ENCODE data around the gene C11orf71.

The C11orf71 gene

GRCh38 chr11:114400216-114400914 lies at the start of gene C11orf71, which contains the start of gene RBM7:
Gene C11orf71, minus strand, starts transcription at chr11:114400511. Its CDS starts 180 bp downstream, at chr11:114400331.
Gene RBM7, plus strand, starts transcription at chr11:114400666. Its CDS starts 6 bp downstream, at chr11:114400672.
- peak; percentile 85 for DNase-seq

DNA sequence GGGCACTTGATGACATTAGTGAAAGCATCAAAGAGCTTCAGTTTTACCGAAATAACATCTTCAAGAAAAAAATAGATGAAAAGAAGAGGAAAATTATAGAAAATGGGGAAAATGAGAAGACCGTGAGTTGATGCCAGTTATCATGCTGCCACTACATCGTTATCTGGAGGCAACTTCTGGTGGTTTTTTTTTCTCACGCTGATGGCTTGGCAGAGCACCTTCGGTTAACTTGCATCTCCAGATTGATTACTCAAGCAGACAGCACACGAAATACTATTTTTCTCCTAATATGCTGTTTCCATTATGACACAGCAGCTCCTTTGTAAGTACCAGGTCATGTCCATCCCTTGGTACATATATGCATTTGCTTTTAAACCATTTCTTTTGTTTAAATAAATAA lies 49.5 kb upstream of the C11orf71 start:
- no peak for DNase-seq

- DNase-seq, result no peak
These were observed 48.6 kb upstream of the C11orf71 start for GRCh38 chr11:114448749-114449482.

- no peak for DNase-seq
These were observed 47.6 kb upstream of the C11orf71 start for GRCh38 chr11:114447892-114448291.

DNA sequence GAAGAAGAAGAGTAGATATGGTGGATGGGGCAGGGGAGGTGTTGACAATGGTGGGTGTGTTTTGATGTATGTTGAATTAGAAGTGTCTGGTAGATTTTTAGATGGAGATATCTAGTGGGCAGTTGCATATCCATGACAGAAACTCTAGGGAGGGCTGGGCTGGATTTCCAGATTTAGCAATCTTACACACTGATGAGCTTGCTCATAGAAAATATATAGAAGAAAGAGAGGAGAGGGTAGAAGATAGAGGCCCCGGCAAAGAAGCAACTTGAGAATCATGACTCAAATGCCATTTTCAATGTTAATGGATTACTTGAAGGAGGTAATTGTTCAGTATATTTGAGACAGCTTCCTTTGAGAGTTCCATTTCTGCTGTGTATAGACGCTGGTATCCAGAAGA lies 47.1 kb upstream of the C11orf71 start:
- DNase-seq, result no peak

DNA sequence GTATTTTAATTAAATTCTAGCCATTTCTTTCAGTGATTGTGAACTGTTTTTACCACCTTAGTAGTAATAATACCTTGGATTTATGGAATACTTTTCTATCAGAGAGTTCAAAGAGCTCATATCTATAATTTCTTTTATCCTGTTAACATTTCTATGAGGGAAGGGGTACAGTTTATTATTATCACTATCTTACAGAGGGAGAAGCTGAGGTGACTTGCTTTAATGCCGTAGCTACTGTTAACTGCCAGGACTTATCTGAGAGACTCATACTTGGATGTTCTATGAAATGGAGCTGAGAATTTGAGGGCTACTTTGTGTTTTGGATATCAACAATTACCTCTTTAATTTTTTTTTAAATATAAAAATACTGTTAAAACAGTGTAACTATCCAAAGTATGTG lies 42.2 kb upstream of the C11orf71 start:
- no peak for DNase-seq

- no peak for DNase-seq
These were observed 41.6 kb upstream of the C11orf71 start for GRCh38 chr11:114441921-114442320.

- no peak for DNase-seq
These were observed 40.9 kb upstream of the C11orf71 start for GRCh38 chr11:114440971-114441763.

- DNase-seq, result no peak
These were observed 40.0 kb upstream of the C11orf71 start for GRCh38 chr11:114440121-114440860.

- DNase-seq, result peak; percentile 77
These were observed 39.2 kb upstream of the C11orf71 start, which contains the start of gene REXO2 for GRCh38 chr11:114439229-114440120. Gene REXO2, plus strand, starts transcription at chr11:114439467. Its CDS starts 62 bp downstream, at chr11:114439529.

DNA sequence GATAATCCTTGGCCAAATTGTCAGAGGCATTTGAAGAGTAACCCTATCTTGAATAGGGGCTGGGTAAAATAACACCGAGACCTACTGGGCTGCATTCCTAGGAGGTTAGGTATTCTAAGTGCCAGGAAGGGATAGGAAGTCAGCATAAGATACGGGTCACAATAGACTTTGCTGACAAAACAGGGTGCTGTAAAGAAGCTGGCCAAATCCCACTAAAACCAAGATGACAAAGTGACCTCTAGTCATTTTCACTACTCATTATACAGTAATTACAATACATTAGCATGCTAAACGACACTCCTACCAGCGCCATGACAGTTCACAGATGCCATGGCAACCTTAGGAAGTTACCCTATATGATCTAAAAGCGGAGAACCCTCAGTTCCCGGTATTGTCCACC lies 38.0 kb upstream of the C11orf71 start:
- DNase-seq, result no peak

- DNase-seq, result no peak
These were observed 33.1 kb upstream of the C11orf71 start for GRCh38 chr11:114433376-114433775.

- no peak for DNase-seq
These were observed 32.6 kb upstream of the C11orf71 start for GRCh38 chr11:114432893-114433292.

GRCh38 chr11:114430290-114430689 lies 30.0 kb upstream of the C11orf71 start:
- no peak for DNase-seq

DNA sequence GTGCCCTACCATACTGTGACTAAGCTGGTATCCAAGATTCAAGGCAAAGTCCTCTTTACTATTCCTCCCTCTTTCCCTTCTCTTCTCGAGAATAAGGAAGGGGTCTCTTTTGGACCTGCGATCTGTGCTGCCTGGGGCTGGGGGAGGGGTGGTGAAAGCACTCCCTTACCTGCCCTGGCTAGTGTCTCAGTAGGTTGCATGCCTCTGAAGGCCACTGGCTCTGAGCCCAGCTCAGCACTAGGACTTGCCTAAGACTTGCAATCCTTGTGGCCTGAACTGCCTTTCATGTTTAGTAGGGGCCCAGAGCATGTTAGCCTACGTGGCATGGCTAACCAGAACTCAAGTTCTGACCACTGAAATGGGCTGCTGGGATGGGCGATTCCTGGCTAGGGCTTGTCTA lies 26.0 kb upstream of the C11orf71 start:
- DNase-seq, result no peak

GRCh38 chr11:114416441-114416961 lies 16.2 kb upstream of the C11orf71 start:
- DNase-seq, result no peak

DNA sequence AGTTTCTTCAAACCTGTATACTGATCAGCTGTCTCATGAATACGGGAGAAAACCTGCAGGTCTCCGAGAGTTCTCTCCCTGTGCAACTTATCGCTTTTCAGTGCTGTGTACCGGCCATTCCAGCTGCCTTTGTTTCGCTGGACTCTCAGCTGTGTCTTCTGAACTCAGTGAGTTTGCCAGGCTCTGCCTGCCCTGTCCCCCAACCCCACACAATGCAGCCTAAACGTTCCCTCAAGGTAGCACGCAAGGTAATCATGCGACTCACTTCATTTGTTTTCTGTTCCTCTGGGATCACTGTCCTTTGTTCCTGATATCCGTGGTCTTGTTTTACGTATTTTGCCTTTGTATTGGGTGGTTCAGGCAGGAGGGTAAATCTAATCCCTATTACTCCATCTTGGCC lies 13.6 kb upstream of the C11orf71 start:
- no peak for DNase-seq

GRCh38 chr11:114412946-114413345 lies 12.6 kb upstream of the C11orf71 start:
- no peak for DNase-seq

DNA sequence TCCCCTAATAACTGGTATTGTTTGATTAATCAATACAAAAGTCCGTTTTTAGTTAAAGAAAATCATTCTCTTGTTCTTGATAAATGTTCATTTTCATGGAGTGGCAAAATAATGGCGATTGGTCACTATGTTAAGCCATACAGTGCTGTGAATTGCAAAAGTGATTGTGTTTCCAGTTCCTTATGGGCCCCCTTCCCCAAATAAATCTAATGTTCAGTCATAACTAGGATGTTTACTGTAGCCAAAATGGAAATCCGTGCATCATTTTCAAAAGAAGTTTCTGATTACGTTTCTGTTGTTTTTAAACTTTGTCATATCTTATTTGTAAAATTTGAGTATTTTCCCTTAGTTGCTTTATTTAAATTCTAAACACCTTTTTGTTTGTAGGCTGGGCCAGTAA lies 1.0 kb upstream of the C11orf71 start:
- DNase-seq, result no peak

- no peak for DNase-seq
These were observed 558 bp upstream of the C11orf71 start for GRCh38 chr11:114400915-114401223.

GRCh38 chr11:114399490-114400215 lies 658 bp downstream of the C11orf71 start:
- peak; percentile 66 for DNase-seq
